IPS-18a (cell line): ENCODE measurements around the gene MYO19.

Experiments used
- H3K27ac ChIP-seq: one replicate; pipeline ENCODE4 v1.5.1; 2013; ENCODE audit warnings: low read length
- H3K27me3 ChIP-seq: one replicate; pipeline ENCODE4 v1.6.1; 2013; ENCODE audit warnings: mild to moderate bottlenecking, low read length; ENCODE audit not compliant: control insufficient read depth, insufficient read depth
- H3K36me3 ChIP-seq: one replicate; pipeline ENCODE4 v1.6.1; 2013; ENCODE audit warnings: low read depth, low read length; ENCODE audit not compliant: control insufficient read depth
- H3K4me1 ChIP-seq: one replicate; pipeline ENCODE4 v1.6.1; 2013; ENCODE audit warnings: low read depth, low read length; ENCODE audit not compliant: control insufficient read depth
- H3K4me3 ChIP-seq: one replicate; pipeline ENCODE4 v1.5.1; 2013; ENCODE audit warnings: low read length
- H3K9ac ChIP-seq: one replicate; pipeline ENCODE4 v1.6.1; 2013; ENCODE audit warnings: mild to moderate bottlenecking, low read length, moderate library complexity
- H3K9me3 ChIP-seq: one replicate; pipeline ENCODE4 v1.6.1; 2013; ENCODE audit warnings: low read depth, low read length; ENCODE audit not compliant: control insufficient read depth

The MYO19 gene

GRCh38 chr17:36507266-36507665 lies 27.4 kb downstream of the MYO19 start:
- H3K27ac ChIP-seq = no peak overlapping the region
- no peak overlapping the region for H3K9ac ChIP-seq
- no peaks in the 10 kb centered on the region for H3K27me3 ChIP-seq
- H3K36me3 ChIP-seq = peaks cover 88% of the 10 kb centered on the region
- no peaks in the 10 kb centered on the region for H3K4me1 ChIP-seq
- H3K9me3 ChIP-seq = no peaks in the 10 kb centered on the region
- no peak overlapping the region for H3K4me3 ChIP-seq

DNA sequence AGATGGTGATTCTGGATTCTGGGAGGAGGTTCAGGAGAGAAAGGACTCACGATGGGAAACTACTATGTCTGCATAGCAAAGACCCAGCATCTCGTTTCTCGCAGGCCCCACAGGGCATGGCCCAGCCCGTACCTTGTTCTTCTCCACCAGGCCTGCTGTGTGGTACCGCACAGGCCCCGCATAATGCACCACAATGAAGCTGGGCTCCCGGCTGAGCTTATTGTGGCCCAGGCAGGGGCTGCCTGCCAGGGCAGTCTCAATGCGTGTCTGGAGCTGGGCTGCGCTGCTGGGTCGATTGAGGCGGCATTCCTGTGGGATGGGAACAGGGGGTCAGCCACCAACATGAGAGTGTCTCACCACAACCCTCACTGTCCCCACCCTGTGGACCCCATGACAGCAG lies 27.8 kb downstream of the MYO19 start:
- no peaks in the 10 kb centered on the region for H3K27me3 ChIP-seq
- H3K4me3 ChIP-seq = no peak overlapping the region
- no peak overlapping the region for H3K27ac ChIP-seq
- H3K4me1 ChIP-seq = no peaks in the 10 kb centered on the region
- H3K9ac ChIP-seq = no peak overlapping the region
- no peaks in the 10 kb centered on the region for H3K9me3 ChIP-seq
- H3K36me3 ChIP-seq = peaks cover 90% of the 10 kb centered on the region

DNA sequence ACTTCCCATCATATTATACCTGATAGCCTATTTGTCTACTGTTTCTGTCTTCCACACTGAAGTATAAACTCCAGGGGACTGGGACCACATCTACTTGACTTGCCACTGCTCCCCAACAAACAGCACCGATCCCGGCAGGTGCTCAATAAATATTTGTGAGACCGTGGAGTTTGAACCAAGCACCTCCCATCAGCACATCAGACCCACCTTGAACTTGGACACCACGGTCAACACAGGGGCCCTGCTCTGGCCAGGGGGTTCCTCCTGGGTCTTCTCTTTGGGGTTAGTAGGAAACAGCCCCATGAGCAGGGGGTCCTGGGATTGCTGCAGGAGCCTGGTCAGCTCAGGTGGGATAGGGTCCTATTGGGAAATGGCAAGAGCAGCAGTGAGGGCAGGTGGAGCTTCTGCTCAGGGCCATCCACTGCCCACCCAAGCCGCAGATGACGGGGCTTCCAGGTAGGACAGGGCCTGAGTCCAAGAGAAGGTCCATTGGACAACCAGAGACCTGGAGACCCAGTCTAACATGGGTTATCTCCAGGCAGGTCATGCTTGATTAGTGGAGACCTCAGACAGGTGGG lies 28.3 kb downstream of the MYO19 start:
- Histone ChIP-seq H3K9me3 (no peaks in the 10 kb centered on the region), H3K27me3 (no peaks in the 10 kb centered on the region), H3K4me1 (no peaks in the 10 kb centered on the region), H3K4me3 (no peak overlapping the region), H3K27ac (no peak overlapping the region), H3K36me3 (peaks cover 90% of the 10 kb centered on the region), H3K9ac (no peak overlapping the region)

DNA sequence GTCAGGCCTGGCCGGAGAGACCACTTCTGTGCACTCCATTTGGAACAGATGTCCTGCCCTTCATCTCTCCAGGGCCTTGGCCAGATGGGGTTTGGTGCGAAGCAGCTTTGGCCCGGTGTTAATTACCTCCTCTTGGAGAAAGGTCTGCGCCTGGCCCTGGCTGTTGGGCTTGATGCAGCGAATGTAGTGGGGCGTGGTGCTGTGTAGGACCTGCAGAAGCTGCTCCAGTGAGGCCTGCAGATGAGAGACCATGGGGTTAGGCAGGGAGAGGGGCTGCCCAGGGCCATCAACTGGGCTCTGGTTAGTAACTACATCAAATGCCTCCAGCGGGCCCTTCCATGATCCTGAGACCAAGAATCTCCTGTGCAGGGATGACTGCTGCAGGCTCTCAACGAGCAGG lies 29.5 kb downstream of the MYO19 start:
- no peaks in the 10 kb centered on the region for H3K4me1 ChIP-seq
- no peak overlapping the region for H3K27ac ChIP-seq
- H3K27me3 ChIP-seq = no peaks in the 10 kb centered on the region
- H3K4me3 ChIP-seq = no peak overlapping the region
- peaks cover 89% of the 10 kb centered on the region for H3K36me3 ChIP-seq
- no peaks in the 10 kb centered on the region for H3K9me3 ChIP-seq
- H3K9ac ChIP-seq = no peak overlapping the region

DNA sequence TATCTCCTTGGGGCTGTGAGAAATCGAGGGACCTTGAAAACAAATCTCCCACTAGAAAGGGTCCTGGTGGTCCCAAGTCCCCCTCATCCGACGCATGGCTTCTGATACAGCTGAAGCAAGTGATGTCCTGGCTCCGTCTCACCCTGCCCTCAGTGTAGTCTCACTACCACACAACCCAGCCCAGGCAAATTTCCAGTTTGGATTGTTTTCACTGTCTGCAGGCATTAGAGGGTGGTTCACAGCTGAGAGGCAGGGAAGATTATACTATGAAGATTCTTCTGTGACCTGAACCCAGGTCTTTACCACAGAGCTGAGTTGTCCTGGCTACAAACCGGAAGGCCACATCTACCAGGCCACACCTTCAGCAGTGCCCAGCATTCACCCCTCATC lies 30.5 kb downstream of the MYO19 start:
- Histone ChIP-seq H3K4me1 (no peaks in the 10 kb centered on the region), H3K9me3 (no peaks in the 10 kb centered on the region), H3K27ac (no peak overlapping the region), H3K4me3 (no peak overlapping the region), H3K9ac (no peak overlapping the region), H3K27me3 (no peaks in the 10 kb centered on the region), H3K36me3 (peaks cover 80% of the 10 kb centered on the region)

DNA sequence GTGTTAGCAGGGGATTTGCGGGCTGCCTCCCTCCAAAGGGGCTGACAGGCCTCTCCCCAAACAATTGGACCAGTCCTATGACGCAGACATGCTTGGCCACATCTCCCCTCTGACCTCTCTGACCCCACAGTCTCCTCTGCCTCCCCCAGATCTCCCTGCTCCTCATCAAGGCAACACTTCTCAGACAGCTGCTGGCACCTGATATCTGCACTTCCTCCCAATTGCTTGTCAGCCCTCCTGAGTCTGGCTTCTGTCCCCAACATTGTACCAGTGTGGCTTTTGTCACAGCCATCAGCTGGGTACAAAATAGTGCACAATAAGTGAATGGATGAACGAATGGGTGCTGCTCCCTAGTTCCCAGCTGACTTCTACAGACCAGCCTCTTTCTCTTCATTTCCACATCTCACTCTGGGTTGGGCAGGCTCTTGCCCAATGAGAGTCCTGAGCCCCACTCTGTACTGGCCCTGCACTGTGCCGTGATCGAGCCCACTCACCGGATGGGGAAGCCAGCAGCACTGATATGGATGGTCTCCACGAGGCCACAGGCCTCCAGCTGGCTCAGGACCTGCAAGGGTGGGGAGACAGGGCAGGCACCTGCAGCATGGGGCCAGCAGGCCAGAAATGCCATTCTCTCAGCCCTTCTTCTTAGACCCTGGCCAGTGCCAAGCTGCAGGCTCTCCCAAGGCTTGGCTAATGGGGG lies 31.1 kb downstream of the MYO19 start:
- peaks cover 80% of the 10 kb centered on the region for H3K36me3 ChIP-seq
- no peak overlapping the region for H3K27ac ChIP-seq
- no peaks in the 10 kb centered on the region for H3K27me3 ChIP-seq
- no peak overlapping the region for H3K9ac ChIP-seq
- H3K9me3 ChIP-seq = no peaks in the 10 kb centered on the region
- no peak overlapping the region for H3K4me3 ChIP-seq
- no peaks in the 10 kb centered on the region for H3K4me1 ChIP-seq

GRCh38 chr17:36501963-36502362 lies 32.7 kb downstream of the MYO19 start:
- no peaks in the 10 kb centered on the region for H3K4me1 ChIP-seq
- H3K9me3 ChIP-seq = no peaks in the 10 kb centered on the region
- no peak overlapping the region for H3K4me3 ChIP-seq
- H3K27me3 ChIP-seq = no peaks in the 10 kb centered on the region
- peaks cover 75% of the 10 kb centered on the region for H3K36me3 ChIP-seq
- H3K27ac ChIP-seq = no peak overlapping the region
- no peak overlapping the region for H3K9ac ChIP-seq

- Histone ChIP-seq H3K36me3 (peaks cover 75% of the 10 kb centered on the region), H3K9ac (no peak overlapping the region), H3K9me3 (no peaks in the 10 kb centered on the region), H3K4me1 (no peaks in the 10 kb centered on the region), H3K4me3 (no peak overlapping the region), H3K27ac (no peak overlapping the region), H3K27me3 (no peaks in the 10 kb centered on the region)
Measured at GRCh38 chr17:36501351-36501750, 33.3 kb downstream of the MYO19 start.

DNA sequence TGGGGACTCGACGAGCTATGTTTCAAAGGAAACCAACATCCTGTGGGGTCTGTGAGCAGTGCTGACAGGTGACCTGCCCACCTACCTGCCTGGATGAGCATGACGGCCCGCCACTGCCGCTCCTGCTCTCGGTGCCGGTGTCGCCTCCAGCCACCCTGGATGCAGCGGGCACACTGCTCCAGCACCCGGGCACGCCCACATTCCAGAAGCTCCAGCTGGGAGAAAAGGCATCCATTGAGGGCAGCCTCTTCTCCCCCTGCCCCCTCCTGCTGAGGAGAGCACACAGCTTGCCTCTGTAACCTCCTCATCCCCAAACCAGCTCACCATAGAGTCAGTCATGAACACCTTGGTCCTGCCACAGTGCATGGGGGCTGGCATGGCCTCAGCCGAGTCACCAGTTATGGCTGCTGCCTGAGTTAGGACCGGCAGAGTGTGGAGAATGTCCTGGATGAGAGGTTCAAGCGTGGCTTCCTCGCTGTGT lies 33.9 kb downstream of the MYO19 start:
- H3K27me3 ChIP-seq = no peaks in the 10 kb centered on the region
- no peaks in the 10 kb centered on the region for H3K4me1 ChIP-seq
- H3K4me3 ChIP-seq = no peak overlapping the region
- no peak overlapping the region for H3K27ac ChIP-seq
- H3K36me3 ChIP-seq = peaks cover 75% of the 10 kb centered on the region
- no peak overlapping the region for H3K9ac ChIP-seq
- no peaks in the 10 kb centered on the region for H3K9me3 ChIP-seq

- H3K9ac ChIP-seq = no peak overlapping the region
- no peaks in the 10 kb centered on the region for H3K9me3 ChIP-seq
- H3K4me3 ChIP-seq = no peak overlapping the region
- no peaks in the 10 kb centered on the region for H3K27me3 ChIP-seq
- H3K36me3 ChIP-seq = peaks cover 75% of the 10 kb centered on the region
- no peaks in the 10 kb centered on the region for H3K4me1 ChIP-seq
- no peak overlapping the region for H3K27ac ChIP-seq
Measured at GRCh38 chr17:36498560-36499300, 35.9 kb downstream of the MYO19 start.

DNA sequence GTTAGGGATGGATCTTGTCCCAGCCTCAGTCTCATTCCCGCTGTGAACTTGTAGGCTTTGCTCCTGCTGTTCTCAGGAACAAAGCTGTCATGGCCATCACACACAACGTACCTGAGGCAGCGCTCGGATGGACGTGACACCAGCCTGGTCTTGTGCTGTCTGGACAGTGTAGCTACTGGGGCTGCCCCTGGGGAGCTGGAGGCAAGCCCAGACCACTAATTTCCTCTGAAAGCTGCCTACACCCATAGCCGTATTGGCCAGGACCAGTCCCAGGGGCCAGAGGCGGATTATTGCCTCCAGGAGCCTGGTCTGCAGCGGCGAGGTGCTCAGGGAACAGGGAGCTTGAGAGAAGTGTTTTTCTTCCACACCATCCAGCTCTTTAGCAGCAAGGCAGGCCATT lies 36.5 kb downstream of the MYO19 start:
- Histone ChIP-seq H3K4me1 (no peaks in the 10 kb centered on the region), H3K27me3 (no peaks in the 10 kb centered on the region), H3K9me3 (no peaks in the 10 kb centered on the region), H3K27ac (no peak overlapping the region), H3K4me3 (no peak overlapping the region), H3K36me3 (peaks cover 75% of the 10 kb centered on the region), H3K9ac (no peak overlapping the region)
